PC-3 (cell line): ENCODE measurements around the gene PHPT1. TPM values are rescaled to one million over a fixed set of nuclear protein-coding genes. Genes with fewer than 3 reads are reported as not detected.
A peak's percentile ranks its signal among the peaks of the same experiment; 100 is the strongest.
"Not testable (repeated sequence)": the region's sequence is repeated elsewhere in the genome, so short reads cannot be mapped to it uniquely, and the experiment has no call there.

Experiments
- ATAC-seq: fragments of 200-7000 bp; cut with Tn5 transposase; 2 replicates; pipeline ENCODE4 v1.9.1; 2020; ENCODE audit warnings: mild to moderate bottlenecking, moderate library complexity
- BruUV-seq: library from RNA; stranded (reverse); fragments of 400-500 nt; replicated peaks from 2 replicates; lab custom pipeline; 2021; lab: Mats Ljungman, UMichigan
- CTCF ChIA-PET: fragments of 300-600 bp; sonication (Branson Sonifier 250); formaldehyde crosslinking; loops from one replicate; lab custom pipeline; 2022; ENCODE audit warnings: antibody characterized with exemption; lab: Charles Lee
- POLR2A ChIA-PET: fragments of 300-600 bp; sonication (Branson Sonifier 250); formaldehyde crosslinking; loops from one replicate; lab custom pipeline; 2022; ENCODE audit warnings: antibody characterized with exemption; ENCODE audit not compliant: unreplicated experiment; lab: Charles Lee
- DNase-seq: peaks from one replicate; pipeline ENCODE4 v3.0.0-alpha.2; 2015
- H2AFZ ChIP-seq: fragments of 300-600 bp; sonication (generic); 2 replicates; pipeline ENCODE4 v1.6.0; 2016; ENCODE audit warnings: antibody characterized with exemption, low read length
- H3F3A ChIP-seq: fragments of 300-600 bp; sonication (generic); one replicate; pipeline ENCODE4 v1.6.0; 2017; ENCODE audit warnings: antibody characterized with exemption, low read length, control low read depth, mild to moderate bottlenecking; ENCODE audit not compliant: unreplicated experiment
- H3K27ac ChIP-seq: fragments of 300-600 bp; sonication (generic); 2 replicates; pipeline ENCODE4 v1.5.1; 2016; ENCODE audit warnings: mild to moderate bottlenecking, low read length
- H3K27me3 ChIP-seq: fragments of 300-600 bp; sonication (generic); 2 replicates; pipeline ENCODE4 v1.6.1; 2016; ENCODE audit warnings: low read length, mixed read lengths
- H3K36me3 ChIP-seq: fragments of 300-600 bp; sonication (generic); 2 replicates; pipeline ENCODE4 v1.6.1; 2016; ENCODE audit warnings: low read depth, mixed run types, low read length, mixed read lengths
- H3K4me1 ChIP-seq: fragments of 300-600 bp; sonication (generic); 2 replicates; pipeline ENCODE4 v1.5.1; 2016; ENCODE audit warnings: low read length; ENCODE audit not compliant: insufficient read depth
- H3K4me2 ChIP-seq: fragments of 300-600 bp; sonication (generic); 2 replicates; pipeline ENCODE4 v1.6.0; 2016; ENCODE audit warnings: low read length
- H3K4me3 ChIP-seq: fragments of 300-600 bp; sonication (generic); 2 replicates; pipeline ENCODE4 v1.5.1; 2016; ENCODE audit warnings: mild to moderate bottlenecking, low read length, mixed read lengths
- H3K79me2 ChIP-seq: fragments of 300-600 bp; sonication (generic); 2 replicates; pipeline ENCODE4 v1.6.1; 2017; ENCODE audit warnings: low read length, mixed read lengths
- H3K9ac ChIP-seq: fragments of 300-600 bp; sonication (generic); 2 replicates; pipeline ENCODE4 v1.6.0; 2016; ENCODE audit warnings: mild to moderate bottlenecking, low read length
- H3K9me2 ChIP-seq: fragments of 300-600 bp; sonication (generic); replicated peaks from 2 replicates; pipeline ENCODE4 v1.6.1; 2016; ENCODE audit warnings: mixed run types, low read length, mixed read lengths
- H3K9me3 ChIP-seq: fragments of 300-600 bp; sonication (generic); 2 replicates; pipeline ENCODE4 v1.6.1; 2016; ENCODE audit warnings: low read length, mixed read lengths
- H4K20me1 ChIP-seq: fragments of 300-600 bp; sonication (generic); 2 replicates; pipeline ENCODE4 v1.6.1; 2016; ENCODE audit warnings: low read length, mixed read lengths
- CTCF ChIP-seq: fragments of 300-600 bp; sonication (generic); conservative IDR thresholded peaks from 2 replicates; pipeline ENCODE4 v1.5.1; 2017; ENCODE audit warnings: antibody characterized with exemption, low read depth, mild to moderate bottlenecking, low read length
- EZH2 ChIP-seq: fragments of 300-600 bp; sonication (generic); IDR thresholded peaks from one replicate; pipeline ENCODE4 v1.6.1; 2017; ENCODE audit warnings: antibody characterized with exemption, mild to moderate bottlenecking, low read length; ENCODE audit not compliant: unreplicated experiment
- EZH2phosphoT487 ChIP-seq: fragments of 300-600 bp; sonication (generic); IDR thresholded peaks from 2 replicates; pipeline ENCODE4 v1.6.1; 2018; ENCODE audit warnings: mild to moderate bottlenecking, antibody characterized with exemption, low read length, borderline replicate concordance
- intact Hi-C: fragments of 100-400 bp; cut with micrococcal nuclease; formaldehyde crosslinking; loops from 2 replicates; pipeline ENCODE4 v1.9.0; 2023
- total RNA-seq: library from RNA; depleted of rRNA; stranded (reverse); fragments of >200 nt; gene quantifications from 2 replicates; pipeline ENCODE4 v1.2.3, GENCODE V29; 2014

PHPT1 gene
- total RNA-seq, 1 experiment from 2014 or later: 111 TPM

DNA sequence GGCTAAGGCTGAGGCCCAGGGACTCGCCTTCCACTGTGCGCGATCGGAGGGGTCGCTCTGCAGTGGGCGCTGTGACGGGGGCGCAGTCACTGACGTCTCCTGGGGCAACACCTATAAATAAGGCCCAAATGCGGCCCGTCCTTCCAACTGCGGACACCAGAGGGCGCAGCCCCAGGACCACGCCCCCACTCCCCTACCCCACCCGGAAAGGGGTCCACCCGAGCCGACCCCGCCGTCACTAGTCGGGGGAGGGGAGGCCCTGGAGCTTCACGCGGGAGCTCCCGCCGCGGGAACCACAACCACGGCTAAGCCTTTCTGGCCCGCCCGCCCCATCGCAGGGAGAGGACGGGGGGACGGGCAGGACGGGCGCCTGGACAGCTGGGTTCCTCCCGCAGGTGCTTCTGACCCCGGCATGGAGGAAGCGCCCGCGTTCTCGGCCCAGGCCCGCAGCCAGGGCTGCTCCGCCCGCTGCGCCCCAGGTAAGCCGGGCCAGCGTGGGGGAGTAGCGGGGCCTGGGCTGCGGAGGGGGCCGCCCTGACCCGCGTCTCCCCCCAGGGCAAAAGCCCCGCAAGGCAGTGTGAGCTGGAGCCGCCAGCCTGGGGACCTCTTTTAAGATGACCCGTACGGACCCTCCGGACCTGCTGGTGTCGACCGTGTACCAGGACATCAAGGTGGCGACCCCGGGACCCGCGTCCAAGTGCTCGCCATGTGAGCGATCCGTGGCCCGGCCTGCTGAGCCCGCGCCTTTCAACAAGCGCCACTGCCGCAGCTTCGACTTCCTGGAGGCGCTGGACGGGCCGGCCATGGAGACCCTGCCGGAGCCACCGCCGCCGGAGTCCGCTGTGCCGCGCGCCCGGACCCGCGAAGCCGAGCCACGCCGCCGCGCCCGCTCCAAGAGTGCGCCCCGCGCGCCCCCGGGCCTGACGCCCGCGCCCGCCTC lies 5.1 kb upstream of the PHPT1 start:
- H3F3A ChIP-seq, H3K9ac ChIP-seq, H3K9me2 ChIP-seq, H4K20me1 ChIP-seq, H3K79me2 ChIP-seq, H3K27ac ChIP-seq, BruUV-seq, H3K4me1 ChIP-seq, H2AFZ ChIP-seq, H3K36me3 ChIP-seq, H3K27me3 ChIP-seq, ATAC-seq, H3K9me3 ChIP-seq, POLR2A ChIA-PET: not testable (repeated sequence)
- peak; percentile 51 for TF ChIP-seq CTCF
- CTCF ChIA-PET: interaction anchor here (0.6 kb wide), 1 partner anchor 37 kb away, joined by 3 read pairs; no protein-coding TSS in a partner anchor
- peak; percentile 49 for DNase-seq
- intact Hi-C loops: loop anchor here (10.0 kb wide), 1 partner anchor 151 kb away; the partner anchor contains the start of genes CLIC3 and PAXX
- Histone ChIP-seq H3K4me2 (peak overlapping the region; percentile 62), H3K4me3 (peak overlapping the region; percentile 48)

DNA sequence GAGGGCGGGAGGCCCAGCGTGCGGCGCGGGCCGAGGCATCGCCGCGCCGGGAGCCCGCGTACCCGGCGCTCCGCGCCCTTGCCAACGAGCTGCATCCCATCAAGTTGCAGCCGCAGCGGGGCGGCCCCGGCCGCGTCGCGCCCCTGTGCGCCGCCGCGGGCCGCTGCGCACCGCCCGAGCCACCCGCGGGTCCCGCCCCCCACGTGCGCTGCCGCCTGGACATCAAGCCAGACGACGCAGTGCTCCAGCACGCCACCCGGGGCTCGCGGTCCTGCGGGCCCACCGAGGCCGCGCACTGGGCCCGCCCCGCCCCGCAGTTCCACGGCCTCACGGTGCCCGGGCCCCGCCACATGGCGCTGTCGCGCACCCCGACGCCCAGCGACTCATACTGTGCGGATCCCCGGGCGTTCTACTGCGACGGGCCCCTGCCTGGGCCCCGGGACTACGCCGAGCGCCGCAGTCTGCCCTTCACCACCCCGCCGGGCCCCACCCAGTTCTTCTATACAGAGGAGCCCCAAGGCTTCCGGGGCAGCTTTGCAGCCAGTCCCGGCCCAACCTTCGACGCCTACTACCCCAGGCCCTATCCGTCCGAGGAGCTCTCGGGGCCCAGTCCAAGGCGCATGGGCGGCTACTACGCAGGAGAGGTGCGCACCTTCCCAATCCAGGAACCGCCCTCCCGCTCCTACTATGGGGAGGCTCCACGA lies 4.3 kb upstream of the PHPT1 start:
- Histone ChIP-seq H3K4me3 (no peak overlapping the region), H3K9me2 (no peaks in the 10 kb centered on the region), H3K4me2 (no peak overlapping the region), H3K9me3 (no peaks in the 10 kb centered on the region), H3K36me3 (no peaks in the 10 kb centered on the region), H3K79me2 (no peaks in the 10 kb centered on the region), H3K4me1 (peaks cover 13% of the 10 kb centered on the region), H3K9ac (no peak overlapping the region), H2AFZ (no peak overlapping the region), H3K27ac (no peak overlapping the region), H3K27me3 (no peaks in the 10 kb centered on the region), H4K20me1 (no peaks in the 10 kb centered on the region), H3F3A (no peaks in the 10 kb centered on the region)
- DNase-seq (no peak), ATAC-seq (no peak)
- CTCF ChIA-PET: no interaction called here
- intact Hi-C loops: loop anchor here (10.0 kb wide), 1 partner anchor 150 kb away; the partner anchor contains the start of genes CLIC3 and PAXX
- TF ChIP-seq EZH2phosphoT487 (no peak), CTCF (no peak), EZH2 (no peak)
- no TSS peak for BruUV-seq
- POLR2A ChIA-PET: no interaction called here
